NCI-H2196 treated with DMSO at 0.1 percent for 48 hours (cell line): ENCODE data around the gene CFTR.
"Not testable (repeated sequence)": the region's sequence is repeated elsewhere in the genome, so short reads cannot be mapped to it uniquely, and the experiment has no call there.

Experiments
- DNase-seq: peaks from one replicate; lab custom pipeline; 2025; ENCODE audit not compliant: unreplicated experiment; lab: John Stamatoyannopoulos, UW

Gene CFTR

DNA sequence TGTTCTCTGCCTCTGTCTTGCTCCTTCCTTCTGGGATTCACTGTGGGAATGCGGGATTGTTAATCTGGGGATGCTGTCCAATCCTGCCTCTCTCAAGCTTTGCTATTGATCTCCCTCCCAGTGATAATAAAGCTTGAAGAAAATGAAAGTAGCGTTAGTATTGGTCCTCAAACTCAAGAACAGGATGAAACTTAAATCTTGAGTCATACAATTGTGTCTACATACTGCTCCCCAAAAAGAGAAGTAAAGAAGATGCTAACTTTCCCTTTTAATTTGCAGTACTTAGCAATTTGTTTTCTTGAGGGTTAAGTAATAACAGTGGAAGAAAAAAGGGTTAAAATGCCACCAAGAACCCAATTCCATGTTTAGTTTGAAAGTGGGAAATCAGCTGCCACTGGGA is 13.6 kb downstream of the CFTR start:
- DNase-seq, result no peak

DNA sequence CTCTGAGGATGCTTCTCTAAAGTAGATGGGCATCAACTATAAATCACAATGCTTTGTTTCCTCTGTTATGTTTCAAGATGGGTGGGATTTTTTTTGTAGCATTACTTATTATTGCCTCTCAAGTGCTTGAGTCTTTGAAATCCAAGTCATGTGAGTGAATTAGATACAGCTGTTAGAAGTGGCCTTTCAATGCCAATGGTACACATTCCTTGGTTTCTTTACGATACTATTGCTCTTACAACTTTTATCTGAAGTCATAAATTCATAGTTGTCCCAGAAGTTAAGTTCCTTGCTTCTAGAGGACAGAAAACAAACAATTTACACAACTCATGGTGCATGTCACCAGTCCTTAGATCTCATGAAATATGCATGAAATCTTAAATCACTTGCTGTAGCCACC is 15.5 kb downstream of the CFTR start:
- DNase-seq, result no peak

DNA sequence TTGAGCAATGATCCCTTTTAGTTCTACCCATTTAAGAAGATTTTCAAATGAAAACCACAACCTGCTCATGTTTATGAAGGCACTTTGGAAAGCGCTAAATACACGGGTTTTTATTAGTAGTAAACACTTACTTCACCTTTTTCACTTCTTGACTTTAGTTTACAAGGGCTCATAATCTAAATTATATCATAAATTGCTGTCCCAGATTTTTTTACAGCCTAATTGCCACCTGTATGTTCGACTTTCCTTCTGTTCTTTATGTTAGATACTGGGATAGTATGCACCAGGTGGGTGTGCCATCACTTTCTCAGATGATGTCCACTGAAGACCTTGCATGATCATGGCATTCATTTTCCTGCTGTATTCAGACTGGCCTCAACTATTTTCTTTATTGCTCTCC is 22.5 kb downstream of the CFTR start:
- no peak for DNase-seq

DNA sequence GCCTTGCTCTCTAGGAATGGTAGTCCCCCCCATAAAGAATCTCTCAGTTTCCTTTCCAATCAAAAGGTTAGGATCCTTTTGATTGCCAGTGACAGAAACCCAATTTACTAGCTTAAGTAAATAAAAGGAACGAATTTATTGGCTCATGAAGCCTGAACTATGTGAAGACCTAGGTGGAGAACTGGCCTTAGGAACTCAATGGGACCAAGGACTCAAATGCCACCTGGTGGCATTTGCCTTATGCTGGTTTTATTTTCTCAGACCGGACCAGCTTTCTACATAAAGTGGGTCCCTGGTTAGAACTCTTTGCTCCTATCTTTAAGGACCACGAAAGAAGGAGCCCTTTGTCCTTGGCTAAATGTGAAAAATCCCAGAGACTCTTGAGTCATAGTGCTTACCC is 25.4 kb downstream of the CFTR start:
- no peak for DNase-seq

DNA sequence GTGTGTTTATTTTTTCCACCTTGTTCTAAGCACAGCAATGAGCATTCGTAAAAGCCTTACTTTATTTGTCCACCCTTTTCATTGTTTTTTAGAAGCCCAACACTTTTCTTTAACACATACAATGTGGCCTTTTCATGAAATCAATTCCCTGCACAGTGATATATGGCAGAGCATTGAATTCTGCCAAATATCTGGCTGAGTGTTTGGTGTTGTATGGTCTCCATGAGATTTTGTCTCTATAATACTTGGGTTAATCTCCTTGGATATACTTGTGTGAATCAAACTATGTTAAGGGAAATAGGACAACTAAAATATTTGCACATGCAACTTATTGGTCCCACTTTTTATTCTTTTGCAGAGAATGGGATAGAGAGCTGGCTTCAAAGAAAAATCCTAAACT is 28.9 kb downstream of the CFTR start:
- DNase-seq, result no peak

DNA sequence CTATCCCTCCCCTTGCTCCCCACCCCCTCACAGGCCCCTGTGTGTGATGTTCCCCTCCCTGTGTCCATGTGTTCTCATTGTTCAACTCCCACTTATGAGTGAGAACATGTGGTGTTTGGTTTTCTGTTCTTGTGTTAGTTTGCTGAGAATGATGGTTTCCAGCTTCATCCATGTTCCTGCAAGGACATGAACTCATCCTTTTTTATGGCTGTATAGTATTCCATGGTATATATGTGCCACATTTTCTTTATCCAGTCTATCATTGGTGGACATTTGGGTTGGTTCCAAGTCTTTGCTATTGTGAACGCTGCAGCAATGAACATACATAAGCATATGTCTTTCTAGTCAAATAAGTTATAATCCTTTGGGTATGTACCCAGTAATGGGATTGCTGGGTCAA is 37.4 kb downstream of the CFTR start:
- not testable (repeated sequence) for DNase-seq

DNA sequence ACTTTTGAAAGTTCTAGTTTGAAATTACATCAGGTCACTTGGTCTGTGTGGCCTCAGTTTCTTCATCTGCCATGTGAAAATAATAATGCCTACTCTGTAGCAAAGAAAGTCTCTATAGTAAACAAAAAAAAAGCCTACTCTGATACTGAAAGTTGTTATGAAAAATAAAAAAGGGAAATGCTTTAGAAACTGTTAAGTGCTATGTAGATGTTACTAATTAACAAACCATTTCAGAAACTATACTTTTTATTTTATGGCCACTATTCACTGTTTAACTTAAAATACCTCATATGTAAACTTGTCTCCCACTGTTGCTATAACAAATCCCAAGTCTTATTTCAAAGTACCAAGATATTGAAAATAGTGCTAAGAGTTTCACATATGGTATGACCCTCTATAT is 50.6 kb downstream of the CFTR start:
- DNase-seq, result no peak

DNA sequence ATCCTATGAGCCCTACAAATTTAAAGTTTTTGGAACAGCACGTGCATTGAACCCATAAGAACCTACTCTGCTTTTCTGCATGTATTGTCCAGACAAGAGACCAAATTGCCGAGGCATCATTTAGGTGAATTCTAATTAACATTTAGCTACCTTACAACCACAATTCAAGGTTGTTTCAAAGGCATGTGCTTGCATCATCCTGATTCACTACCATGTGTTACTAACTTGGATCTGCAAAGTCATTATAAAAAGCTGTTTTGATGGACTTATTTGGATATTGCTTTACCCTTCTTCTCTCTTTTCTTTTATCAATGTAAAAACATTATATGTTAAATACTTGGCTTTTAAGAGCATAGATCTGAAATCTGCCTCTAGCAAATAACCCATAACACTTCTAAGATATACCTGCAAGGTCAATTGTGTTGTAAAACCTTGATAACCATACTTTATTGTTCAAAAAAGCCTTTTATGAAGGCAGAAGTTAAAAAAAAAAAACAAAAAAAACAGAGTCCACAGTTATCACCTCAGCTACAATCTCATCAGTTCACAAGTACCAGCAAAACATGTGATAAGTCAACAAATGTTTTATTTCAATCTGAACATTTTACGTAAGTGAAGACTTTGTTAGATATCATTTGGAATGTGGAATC is 51.9 kb downstream of the CFTR start:
- no peak for DNase-seq

DNA sequence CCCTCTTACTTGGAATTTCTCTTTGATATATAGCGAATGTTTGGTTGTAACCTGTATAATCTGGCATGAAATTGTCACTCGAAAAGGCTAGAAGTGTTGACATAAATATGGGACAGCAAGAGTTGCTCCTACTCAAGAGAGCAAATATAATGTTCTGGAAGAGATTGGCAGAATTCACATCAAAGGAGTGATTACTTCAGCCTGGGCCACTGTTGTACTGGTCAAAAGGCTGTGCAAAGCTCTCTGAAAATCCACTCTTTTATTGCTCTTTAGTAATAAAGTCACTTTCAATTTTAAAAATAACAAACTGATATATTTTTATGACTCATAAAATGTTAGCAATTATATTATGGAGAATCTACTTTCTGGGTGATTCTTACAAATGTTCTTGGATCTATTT is 58.2 kb downstream of the CFTR start:
- no peak for DNase-seq

DNA sequence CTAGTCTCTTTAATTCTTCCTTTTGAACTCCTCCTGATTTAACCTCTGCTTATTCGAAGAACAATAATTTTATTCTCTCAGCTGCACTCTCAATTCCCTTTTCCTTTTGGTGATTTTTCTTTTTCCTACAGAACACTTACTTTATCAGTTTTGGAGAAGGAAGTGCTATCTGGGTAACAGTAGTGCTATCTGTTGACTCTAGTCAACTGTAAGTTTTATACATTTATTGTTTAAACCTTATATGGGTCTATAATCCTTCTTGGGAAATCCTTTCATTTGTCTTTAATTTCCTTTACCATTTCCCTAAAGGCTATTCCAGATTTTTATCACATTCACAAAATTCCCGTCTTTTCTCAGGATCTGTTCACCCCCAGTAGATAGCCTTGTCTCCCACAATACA is 64.2 kb downstream of the CFTR start:
- no peak for DNase-seq

DNA sequence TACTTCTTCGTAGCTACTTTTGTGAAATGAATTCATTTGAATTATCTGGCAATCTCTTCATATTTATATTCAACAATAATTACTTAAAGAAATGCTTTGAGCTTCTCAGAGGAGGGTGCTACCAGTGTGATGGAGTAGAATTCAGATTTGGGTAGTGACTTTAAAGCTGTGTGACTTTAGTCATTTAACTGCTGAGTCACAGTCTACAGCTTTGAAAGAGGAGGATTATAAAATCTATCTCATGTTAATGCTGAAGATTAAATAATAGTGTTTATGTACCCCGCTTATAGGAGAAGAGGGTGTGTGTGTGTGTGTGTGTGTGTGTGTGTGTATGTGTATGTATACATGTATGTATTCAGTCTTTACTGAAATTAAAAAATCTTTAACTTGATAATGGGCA is 68.2 kb downstream of the CFTR start:
- DNase-seq, result no peak

DNA sequence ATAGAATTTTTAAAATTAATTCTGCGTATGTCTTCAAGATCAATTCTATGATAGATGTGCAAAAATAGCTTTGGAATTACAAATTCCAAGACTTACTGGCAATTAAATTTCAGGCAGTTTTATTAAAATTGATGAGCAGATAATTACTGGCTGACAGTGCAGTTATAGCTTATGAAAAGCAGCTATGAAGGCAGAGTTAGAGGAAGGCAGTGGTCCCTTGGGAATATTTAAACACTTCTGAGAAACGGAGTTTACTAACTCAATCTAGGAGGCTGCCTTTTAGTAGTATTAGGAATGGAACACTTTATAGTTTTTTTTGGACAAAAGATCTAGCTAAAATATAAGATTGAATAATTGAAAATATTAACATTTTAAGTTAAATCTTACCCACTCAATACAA is 70.8 kb downstream of the CFTR start:
- DNase-seq, result no peak

DNA sequence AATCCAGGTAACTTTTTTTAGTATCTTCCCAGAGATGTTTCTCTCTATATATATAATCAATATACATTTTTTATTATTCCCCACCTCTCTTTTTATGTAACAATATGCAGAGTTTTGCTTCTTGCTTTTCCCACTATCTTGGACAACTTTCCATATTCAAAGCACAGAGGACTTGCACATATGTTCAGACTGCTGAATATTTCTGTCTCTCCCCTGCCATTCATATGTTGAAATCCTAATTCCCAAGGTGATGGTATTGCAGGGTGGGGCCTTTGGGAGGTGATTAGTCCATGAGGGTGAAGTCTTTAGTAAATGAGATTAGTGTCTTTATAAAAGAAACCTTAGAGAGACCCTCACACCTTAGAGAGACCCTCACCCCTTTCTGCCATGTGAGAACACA is 72.8 kb downstream of the CFTR start:
- DNase-seq, result no peak

DNA sequence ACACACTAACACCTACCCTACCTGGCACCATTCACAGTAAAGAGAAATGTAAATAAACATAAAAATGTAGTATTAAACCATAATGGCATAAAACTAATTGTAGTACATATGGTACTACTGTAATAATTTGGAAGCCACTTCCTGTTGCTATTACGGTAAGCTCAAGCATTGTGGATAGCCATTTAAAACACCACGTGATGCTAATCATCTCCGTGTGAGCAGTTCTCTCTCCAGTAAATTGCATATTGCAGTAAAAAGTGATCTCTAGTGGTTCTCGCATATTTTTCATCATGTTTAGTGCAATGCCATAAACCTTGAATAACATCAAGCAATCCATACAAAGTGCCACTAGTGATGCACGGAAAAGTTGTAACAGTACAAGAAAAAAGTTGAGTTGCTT is 75.4 kb downstream of the CFTR start:
- no peak for DNase-seq

DNA sequence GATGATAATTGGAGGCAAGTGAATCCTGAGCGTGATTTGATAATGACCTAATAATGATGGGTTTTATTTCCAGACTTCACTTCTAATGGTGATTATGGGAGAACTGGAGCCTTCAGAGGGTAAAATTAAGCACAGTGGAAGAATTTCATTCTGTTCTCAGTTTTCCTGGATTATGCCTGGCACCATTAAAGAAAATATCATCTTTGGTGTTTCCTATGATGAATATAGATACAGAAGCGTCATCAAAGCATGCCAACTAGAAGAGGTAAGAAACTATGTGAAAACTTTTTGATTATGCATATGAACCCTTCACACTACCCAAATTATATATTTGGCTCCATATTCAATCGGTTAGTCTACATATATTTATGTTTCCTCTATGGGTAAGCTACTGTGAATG is 79.6 kb downstream of the CFTR start:
- no peak for DNase-seq

DNA sequence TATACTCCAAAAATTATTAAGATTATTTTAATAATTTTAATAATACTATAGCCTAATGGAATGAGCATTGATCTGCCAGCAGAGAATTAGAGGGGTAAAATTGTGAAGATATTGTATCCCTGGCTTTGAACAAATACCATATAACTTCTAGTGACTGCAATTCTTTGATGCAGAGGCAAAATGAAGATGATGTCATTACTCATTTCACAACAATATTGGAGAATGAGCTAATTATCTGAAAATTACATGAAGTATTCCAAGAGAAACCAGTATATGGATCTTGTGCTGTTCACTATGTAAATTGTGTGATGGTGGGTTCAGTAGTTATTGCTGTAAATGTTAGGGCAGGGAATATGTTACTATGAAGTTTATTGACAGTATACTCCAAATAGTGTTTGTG is 80.2 kb downstream of the CFTR start:
- no peak for DNase-seq

DNA sequence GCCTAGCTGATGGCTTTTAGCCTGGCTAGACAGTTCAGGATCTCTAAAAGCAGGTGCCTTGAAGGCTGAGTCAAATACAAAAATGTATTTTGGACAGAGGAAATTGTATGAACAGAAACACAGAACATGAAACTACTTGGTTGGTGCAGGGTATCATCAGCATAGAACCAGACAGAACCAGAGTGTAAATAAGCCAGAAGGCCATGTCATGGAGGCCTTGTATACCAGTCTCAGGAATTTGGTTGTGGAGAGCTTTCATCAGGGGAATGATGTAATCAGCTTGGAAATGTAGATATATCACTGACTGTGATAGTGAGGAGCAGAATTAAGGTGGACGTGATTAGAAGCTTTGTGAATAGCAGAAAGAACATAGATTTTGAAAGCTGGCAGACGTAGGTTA is 82.9 kb downstream of the CFTR start:
- DNase-seq, result no peak

DNA sequence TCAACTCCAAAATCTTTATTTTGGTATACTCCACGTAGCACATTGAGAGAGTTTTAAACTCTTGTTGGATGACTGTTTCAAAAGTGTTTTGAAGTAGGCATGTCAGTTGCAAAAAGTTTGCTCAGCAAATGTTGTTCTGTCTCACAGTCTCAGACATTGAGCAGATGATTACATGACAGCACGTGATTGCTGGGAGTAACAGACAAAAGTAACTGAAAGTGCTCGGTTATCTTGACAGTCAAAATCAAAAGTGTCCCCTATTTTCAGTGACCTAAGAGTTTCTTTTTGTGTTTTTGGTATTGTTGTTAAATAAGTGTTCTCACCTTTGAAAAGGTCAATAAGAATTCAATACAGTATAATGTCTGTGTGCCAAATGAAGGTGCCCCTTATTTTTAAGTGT is 84.3 kb downstream of the CFTR start:
- DNase-seq, result no peak

DNA sequence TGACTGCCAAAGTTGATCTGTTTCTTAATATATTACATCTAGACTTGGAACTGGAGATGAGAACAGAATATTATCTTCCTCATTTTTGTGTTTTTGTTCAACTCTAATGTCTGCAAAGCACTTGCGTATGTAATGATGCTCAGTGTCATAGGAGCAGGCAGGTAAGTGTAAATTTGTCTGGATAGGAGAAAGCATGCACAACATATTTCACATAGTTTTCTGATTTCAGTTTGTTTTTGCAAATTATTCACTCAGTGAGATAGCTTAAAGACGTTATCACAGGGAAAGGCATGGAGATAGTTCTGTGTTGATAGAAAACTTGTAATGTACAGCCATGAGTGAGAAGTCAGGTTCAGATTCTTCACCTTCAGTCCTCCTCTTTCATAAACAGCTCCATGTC is 84.8 kb downstream of the CFTR start:
- no peak for DNase-seq

DNA sequence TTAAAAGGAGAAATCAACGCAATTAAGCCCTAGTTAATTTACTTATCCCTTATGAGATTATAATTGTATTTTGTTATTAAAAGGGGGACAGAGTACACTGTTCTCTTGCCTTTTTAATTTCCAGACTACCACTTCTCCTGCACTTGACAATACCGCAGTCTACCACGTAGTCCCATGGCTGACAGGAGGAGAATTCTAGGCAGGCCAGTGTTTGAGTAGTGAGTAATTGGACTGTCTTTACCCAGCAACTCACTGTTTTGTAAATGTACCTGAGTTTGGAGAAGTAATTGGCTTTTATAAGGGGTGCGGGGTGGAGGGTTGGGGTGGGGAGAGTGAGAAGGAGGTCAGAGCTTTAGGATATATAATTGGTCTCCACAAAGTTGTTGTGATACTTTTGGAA is 85.4 kb downstream of the CFTR start:
- no peak for DNase-seq

DNA sequence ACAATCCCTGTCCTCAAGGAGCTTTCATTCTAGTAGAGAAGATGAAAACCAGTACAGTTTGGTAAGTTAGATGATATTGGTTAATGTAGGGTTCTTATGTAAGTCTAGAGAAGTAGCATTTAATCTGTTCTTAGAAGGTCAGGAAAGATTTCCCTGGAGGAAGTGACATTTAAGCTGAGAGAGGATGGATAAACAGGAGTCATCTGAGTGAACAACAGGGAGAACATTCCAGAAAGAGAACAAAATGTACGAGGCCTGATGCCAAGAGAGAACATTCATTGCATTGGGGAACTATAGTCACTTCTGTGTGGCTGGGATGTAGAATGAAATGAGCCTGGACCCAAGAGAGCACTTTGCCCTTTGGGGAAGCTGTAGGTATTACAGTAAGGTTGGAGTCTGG is 88.0 kb downstream of the CFTR start:
- no peak for DNase-seq

DNA sequence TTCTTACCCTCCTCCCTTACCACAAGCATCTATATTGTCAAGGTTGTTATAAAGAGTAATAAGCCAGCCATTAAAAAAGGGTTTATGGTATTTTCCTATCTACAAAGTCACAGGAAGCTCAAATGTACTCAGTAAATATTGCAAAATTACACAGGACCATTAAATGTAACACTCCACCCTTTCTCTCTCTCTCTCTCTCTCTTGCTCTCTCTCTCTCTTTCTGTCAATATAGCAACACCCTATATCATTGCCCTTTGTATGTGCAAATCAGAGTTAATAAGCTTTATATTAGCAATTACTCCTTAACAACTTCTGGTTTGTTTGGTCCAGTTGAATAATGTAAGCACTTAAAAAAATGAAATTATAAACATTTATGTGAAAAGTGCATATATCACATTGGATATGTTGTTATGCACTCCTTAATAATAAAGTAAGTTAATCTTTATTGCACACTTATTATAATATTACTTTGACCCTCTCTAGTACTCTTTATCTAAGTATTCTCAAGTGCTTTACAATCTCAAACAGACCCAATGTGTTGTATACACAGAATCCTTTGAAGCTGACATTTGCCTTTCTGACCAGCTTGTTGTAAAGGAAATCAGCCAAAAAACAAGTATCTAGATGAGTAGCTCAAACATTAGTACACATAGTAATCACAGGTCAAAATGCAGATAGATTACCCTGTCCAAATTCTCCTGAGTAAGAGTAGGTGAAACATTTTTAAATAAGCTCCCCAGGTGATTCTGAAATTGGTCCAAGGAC is 93.2 kb downstream of the CFTR start:
- no peak for DNase-seq

DNA sequence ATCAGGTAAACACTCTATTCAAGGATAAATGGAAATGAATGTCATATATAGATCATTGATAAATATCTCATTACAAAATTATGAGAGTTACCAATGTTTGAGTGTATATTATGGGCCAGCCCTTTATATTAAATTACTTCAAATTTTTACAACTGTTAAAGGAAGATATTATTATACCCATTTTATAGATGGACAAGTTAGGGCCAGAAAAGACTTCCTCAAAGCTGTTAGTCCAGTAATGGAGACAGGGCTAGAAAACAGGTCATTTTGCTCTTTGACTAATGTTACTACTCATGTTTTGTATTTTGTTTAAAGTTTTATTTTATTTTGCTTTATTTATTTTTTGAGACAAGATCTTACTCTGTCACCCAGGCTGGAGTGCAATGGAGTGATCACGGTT is 101.6 kb downstream of the CFTR start:
- no peak for DNase-seq
